ENCODE results near the gene C19orf12.

C19orf12 gene

DNA sequence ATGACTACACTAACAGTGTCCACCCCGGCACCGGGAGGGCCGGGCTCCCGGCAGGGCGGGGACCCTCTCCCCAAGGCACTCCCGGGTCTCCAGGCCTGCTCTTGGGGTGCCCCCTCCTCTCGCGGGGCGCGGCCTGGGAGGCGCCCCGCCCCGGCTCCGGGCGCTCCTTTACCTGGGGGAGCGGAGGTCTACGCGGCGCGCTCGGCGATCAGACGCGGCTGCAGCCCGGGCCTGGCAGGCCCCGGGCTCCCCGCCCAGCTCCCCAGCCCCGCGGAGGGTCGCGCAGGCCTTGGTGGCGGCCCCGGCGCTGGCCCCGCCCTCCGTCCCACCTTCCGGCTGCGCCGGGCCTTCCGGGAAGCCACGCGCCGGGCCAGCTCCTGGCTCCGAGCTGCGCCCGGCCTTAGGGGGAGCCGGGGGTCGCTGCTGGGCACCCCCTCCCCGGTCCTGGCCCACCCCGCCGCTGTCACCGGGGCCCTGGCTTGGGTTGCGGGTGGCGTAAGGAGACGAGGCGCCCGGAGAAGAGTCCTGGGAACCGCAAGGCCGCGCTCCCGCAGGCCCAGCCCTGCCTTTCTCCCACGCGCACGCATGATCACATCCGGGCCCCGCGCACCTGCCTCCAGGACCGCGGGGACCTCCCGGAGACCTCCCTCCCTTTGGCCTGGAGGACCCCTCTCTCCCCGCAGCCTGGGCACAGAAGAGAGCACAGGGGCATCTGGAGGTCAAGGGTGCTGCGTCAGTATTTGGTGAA lies at the start of gene C19orf12:
Gene C19orf12 (minus strand): TSS at position 309 of the 748 bp plus-strand sequence. CDS start 6,848 bp downstream, outside the sequence.
- peak; percentile 63 for DNase-seq

DNA sequence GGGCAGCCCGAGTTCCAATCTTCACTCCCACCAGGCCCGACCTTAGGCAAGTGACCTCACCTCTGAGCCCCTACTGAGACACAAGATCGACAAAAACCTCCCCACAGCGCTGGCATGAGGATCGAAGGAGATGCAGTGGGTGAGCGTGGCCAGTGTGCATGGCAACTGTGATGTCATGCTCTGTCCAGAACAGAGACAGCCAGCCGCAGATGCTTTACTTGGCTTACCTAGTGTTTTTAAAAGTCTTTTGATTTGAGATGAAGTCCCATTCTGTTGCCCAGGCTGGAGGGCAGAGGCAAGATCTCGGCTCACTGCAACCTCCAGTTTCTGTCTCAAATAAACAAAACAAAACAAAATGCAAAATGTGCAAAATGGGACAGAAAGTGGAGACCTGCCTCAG lies 49.3 kb upstream of the C19orf12 start:
- DNase-seq = no peak

DNA sequence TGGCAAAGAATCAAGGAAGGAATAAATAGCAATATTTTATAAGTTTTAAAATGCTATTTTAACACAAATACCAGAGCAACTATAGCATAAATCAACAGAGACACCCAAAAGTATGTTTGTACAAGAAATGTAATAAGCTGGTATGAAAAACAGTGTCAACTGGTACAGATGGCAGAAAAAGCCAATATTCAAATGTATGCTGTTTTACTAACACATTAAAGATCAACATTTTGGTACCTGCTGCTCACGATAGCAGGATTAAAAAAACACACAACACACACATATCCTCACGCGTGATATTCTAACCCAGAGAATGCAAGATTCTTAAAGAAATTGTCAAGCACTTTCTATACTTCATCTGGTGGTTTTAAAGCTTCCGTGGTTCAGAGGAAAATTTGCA lies 48.1 kb upstream of the C19orf12 start:
- DNase-seq = no peak

DNA sequence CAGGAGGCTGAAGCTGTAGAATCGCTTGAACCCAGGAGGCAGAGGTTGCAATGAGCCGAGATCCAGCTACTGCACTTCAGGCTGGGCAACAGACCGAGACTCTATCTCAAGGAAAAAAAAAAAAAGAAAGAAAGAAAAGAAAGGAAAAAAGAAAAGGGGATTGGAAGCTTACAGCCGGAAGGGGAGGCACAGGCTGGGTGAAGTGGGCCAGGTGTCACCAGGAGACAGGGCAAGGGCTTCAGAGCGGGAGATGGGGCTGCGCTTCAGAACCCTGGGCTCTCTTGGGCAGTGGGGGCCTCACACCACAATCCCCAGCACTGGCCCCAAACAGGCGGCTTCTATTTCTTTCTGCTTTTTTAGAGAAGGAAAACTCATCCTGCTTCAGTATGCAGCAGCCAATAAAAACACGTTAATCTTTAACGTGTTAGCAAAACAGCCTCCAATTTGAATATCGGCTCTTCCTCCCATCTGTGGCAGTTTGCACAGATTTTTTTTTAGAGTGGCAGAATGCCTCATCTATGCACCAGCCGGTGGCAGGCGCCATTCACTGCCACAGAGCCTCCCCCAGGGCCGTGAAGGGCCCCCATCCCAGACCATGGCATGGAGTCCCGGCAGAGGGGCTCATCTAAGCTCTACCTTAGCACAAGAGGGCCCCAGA lies 46.6 kb upstream of the C19orf12 start:
- no peak for DNase-seq

DNA sequence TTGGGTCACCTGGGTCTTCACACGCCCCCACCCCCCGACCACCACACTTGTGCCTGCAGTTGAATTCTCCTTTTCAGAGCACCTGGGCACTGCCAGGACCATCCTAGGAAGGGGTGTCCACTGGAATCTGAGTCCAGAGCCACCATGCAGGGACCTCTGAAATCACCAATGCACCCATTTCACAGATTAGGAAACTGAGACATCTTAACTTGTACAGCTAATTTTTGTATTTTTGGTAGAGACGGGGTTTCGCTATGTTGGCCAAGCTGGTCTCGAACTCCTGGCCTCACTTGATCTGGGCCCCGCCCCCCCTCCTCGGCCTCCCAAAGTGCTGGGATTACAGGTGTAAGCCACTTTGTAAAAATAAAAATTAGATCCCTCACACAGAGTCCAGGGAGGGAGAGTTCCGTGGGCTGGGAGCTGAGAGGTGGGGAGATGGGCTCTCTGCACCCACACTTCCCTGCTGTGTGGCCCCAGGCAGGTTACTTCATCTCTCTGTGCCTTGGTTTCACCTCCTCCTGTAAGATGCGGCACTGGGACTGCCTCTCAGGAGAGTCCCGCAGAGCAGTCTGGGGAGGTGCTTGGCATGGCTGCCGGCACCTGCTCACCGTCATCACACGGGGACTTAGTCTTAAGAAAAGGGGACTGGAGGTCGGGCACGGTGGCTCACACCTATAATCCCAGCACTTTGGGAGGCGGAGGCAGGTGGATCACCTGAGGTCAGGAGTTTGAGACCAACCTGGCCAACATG lies 45.9 kb upstream of the C19orf12 start:
- DNase-seq = no peak

DNA sequence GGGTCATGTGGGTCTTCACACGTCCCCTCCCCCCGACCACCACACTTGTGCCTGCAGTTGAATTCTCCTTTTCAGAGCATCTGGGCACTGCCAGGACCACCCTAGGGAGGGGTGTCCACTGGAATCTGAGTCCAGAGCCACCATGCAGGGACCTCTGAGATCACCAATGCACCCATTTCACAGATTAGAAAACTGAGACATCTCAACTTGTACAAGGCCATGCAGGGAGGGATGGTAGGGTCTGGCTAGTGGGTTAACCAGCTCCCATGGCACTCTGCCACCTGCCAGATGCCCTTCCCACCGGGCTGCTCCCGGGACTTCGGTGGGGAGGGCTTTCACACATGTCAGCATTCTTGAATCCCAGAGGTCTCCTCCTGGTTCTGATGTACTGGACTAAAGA lies 44.3 kb upstream of the C19orf12 start:
- DNase-seq = no peak

DNA sequence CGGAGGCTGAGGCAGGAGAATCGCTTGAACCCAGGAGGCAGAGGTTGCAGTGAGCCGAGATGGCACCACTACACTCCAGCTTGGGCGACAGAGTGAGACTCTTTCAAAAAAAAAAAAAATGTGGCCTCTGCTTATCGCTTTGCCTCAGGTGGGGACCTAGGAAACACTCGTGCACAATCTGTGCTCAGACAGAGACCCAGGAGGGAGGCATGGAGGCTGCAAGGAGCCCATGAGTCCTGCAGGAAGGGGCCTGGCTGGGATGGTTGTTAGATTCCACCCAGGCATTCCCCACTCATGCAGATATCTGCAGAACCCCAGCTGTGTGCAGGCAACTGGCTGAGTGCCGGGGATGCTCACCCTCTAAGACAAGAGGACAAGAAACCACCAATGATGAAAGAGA lies 43.8 kb upstream of the C19orf12 start:
- no peak for DNase-seq

DNA sequence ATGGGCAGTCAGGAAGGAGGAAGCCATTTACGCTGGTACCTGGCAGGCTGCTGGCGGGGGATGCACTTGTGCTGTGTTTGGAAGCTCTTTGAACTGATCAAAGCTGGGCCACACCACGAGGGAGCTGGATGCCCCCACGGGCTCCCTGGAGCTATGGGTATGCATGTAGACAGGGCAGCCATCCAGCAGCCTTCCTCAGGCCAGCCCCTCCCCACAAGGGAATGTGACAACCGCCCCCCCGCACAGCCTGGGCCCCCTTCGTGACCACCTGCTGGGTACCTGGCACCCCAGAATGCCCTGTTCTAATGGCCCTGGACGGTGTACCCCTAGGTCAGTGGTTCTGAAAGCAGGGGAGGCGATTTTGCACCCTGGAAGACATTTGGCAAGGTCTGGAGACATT lies 42.5 kb upstream of the C19orf12 start:
- DNase-seq = no peak

DNA sequence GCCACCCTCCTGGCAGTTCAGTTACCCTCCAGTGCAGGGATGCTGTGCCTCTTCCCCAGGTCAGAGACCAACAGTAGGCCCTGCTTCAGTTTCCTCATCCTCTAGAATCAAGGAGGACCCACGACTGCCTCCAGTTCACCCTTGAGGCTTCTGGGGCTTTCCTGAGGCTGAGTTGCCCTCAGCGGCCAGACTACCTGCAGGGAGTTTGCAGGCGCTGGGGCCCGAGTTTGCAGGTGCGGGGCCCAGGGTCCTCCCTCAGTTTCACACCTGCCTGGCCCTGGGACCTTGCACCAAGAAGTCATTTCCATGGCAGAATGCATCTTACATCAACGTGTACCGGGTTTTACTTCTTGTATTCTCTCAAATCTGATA lies 38.9 kb upstream of the C19orf12 start:
- no peak for DNase-seq

DNA sequence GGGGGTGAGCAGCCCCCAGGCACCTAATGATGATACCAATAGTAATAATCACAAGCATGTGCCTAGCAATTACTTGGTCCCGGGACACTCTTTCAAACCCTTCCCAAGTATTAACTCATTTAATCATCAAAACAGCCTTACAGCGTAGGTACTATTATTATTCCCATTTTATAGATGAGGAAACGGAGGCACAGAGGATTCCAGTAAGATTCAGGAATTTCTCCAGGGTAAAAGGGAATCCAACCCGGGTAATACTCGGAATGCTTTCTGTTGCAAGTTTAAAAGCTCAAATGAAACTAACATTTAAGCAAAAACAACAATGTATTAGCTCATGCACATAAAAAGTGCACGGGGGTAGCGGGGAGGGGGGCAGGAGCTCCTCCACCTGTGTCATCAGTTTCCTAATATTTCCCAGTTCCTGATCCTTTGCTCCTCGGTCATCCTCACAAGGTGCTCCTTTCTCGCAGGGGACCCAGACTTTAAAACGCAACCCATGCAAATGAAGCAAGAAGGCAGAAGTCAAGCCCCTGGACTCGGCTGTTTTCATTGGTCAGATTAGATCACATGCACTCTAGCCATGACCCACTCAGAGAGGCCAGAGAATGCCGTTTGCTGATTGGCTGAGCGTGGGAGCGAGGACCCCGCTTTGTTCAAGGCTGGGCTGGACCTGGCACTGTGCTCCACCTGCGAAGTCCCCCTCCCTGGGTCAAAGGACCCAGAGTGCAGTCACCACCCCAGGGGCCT lies 38.3 kb upstream of the C19orf12 start:
- no peak for DNase-seq

DNA sequence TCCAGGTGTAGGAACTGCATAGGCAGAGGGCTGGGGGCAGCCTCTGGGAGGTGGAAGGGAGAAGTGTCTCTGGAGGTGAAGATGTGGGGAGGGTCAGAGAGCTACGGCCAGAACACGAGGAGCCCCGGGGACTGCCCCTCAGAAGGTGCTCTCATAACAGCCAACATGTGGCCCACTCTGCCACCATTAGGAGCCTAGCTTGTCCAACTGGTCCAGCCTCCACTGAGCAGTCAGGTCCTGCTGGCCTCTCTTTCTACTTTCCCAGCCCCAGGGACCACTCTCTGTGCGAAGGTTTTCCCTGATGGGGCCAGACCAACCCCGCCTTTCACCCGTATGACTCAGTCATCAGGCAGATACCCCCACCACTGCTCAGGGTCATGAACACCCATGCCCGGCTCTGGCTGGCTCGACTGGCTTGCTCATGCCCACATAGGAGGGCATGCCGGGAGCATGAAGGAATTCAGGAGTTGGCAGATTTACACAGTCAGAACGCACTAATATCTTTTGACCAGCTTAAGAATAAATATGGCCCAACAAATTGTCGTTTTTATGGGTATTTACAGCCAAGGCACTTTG lies 37.5 kb upstream of the C19orf12 start:
- no peak for DNase-seq

DNA sequence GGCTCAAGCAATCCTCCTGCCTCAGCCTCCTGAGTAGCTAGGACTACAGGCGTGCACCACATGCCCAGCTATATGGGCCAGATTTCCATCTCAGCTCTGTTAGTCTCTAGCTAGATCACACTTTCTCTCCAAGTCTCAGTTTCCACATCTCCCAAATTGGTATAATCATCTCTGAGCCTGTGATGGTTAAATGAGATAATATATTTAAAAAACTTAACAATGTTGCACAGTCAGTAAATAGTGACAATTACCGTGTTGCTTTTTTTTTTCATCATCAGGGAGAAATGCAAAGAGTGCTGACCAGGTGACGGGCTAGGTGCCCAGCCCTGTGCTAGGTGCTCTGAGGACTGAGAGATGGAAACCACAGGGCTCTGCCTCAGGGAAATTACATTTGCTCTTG lies 36.9 kb upstream of the C19orf12 start:
- DNase-seq = no peak

DNA sequence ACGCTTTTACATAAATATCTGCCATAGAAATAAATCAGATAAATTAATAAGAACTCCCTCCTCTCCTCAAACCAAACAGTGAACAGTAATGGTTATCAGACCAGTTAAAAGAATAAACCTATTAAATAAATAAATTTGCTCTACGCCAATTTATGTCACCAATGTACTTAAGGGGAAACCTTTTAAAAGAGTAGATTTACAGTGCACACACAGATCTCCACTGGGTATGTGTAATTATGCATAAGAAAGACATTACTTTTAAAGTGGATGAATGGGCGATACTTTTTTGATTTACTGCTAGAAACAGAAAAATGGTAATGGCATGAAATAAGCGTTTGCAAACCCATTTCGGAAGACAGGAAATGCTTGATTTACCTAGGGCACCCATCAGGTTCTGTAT lies 34.9 kb upstream of the C19orf12 start:
- DNase-seq = no peak

DNA sequence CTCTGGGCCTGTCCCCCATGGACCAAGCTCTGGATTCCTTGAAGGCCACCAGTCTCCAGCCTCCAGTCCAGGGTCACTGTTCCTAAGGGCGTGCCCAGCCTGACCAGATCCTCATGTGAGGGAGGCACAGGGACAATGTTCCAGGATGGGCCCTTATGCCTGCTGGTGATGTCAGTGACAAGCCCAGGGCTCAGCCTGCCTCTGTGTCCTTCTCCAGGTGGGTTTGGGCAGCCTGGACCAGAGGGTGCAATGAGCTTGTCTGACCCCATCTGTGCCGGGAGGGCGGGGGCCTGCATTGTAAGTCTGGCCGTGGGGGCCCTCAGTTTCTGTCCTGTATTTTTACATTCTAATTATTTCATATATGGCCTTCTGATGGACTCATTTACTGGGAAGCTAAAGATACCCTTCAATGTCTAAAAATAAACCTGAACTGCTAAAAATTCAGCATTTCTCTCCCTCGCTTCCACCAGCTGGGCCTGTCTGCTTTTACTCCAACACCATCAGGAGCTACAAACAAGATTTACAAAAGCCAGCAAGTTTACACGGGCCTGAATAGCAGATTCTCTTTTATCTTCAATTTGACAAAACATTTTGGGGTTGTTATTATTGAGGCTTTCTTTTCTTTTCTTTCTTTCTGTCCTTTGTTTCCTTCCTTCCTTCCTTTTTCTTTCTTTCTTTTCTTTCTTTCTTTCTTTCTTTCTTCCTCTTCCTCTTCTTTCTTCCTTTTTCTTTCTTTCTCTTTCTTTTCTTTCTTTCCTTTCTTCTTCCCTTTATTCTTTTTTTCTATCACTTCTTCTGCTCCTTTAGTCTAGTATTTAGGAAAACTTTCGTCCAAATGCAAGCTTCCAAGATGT lies 34.2 kb upstream of the C19orf12 start:
- DNase-seq = no peak

DNA sequence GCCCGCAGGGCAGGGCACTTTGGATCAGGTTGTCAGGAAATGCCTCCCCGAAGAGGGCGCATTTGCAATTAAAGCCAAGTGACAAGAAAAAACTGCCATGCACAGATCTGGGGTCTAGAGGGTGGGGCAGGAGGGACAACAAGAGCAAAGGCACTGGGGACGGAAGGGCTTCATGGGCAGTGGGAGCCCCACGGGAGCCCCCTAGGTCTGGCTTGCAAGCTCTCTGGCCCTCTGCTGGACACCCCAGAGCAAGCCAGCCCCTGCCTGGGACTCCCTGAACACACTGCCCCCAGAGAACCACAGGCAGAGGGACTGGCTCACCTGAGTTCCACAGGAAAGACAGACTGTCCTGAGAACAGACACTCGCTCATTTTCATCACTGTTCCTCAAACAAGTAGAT lies 30.2 kb upstream of the C19orf12 start:
- DNase-seq = no peak

DNA sequence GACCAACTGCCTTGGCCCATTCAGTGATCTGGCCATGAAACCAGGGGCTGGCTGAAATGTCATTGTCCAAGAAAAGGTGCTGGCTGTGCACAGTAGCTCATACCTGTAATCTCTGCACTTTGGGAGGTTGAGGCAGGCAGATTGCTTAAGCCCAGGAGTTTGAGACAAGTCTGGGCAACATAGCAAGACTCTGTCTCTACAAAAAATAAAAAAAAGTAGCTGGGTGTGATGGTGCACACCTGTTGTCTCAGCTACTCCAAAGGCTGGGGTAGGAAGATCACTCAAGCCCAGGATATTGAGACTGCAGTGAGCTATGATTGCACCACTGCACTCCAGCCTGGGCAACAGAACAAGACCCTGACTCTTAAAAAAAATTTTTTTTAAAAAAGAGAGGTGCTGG lies 28.6 kb upstream of the C19orf12 start:
- DNase-seq = no peak

DNA sequence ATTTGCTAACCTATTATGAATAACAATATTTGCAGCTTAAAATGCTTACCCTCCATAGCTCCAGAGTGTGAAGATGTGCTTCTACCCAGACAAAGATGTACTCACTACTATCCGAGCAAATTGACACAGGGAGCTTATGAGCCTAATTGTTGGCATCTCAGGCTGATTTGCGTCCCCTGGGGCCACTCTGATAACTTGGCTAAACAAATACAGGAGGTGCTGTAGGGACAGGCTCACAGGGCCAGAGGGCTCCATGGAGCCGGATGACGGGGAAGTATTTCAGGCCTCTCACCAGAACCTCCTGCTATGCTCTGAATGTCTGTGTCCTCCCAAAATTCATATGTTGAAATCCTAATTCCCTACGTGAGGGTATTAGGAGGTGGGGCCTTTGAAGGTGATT lies 26.7 kb upstream of the C19orf12 start:
- DNase-seq = no peak

DNA sequence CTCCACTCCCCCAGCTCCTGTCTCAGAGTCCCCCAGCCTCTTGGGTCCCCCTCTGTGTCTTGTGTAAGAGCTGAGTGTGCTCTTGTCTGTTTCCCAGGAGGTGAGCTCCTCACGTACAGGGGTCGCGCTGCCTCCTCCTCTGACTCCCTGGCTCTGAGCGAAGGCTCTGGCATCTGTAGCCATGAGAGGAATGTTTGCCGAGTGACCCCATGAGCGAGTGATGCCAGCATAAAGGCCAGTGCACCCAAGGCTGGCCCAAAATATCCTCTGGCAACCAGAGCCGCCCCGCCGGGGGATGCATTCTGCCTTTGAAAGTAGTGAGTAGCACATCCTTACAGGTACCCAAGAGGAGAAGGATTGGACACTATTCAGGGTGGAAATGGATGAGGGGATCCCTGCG lies 26.2 kb upstream of the C19orf12 start:
- no peak for DNase-seq

DNA sequence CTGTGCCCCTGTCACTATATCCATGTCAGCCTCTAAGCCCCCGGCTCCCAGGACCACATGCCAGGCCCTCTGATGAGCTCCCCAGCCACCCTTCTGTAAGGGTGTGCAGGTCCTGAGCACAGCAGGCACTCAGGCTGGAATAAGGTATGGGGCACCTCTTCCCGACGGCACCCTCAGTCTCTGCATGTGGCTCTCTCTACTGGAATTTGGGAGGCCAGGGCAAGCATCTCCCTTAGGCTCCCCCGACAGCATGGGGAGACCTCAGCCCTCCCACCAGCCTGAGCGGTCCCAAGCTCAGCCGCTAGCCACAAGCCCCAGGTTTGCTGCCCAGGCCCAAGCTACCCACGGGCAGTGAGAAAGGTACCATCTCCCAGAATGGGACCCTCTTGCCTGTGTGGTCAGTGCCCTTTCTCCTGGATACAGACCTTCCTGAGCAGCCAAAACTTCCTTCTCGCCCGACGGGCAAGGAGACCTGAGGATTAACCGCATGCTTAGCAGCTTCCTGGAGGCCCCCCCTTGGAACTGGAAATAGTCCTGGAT lies 22.5 kb upstream of the C19orf12 start:
- DNase-seq = no peak

DNA sequence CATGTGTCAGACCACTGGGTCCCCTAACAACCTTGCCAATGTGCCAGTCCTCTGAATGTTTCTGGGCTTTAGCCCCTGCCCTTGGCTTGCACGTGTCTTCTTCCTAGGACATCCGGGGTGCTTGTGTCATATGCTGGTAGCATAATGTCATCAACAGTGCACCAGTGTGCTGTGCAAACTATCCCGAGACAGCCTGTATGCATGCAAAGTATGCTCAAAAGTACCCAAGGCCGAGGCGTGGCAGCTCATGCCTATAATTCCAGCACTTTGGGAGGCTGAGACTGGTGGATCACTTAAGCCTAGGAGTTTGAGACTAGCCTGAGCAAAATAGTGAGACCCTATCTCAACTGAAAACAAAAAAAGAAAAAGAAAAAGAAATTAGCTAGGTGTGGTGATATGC lies 20.8 kb upstream of the C19orf12 start:
- DNase-seq = no peak

DNA sequence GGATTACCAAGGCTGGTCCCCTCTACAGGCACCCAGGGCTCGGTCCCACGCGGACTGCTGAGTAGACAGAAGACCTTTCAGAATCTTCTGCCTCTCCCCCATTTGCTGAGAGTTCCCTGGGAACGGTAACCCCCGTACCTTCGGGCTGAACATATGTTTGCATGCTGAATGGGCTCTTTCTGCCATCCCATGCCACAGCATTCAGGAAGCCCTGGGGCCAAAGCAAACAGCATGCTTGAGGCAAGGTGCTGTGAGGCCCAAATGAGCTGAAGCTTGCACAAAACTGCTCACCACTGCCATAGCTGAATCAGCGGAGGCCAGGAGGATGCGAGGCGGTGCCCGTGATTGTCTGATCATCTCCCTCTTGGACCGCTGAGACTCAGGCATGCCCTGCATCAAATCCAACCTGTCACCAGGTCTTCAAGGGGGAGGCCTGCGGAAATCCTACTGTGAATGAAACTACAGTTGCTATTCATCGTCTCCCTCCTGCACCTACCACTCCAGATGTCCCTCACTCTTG lies 16.3 kb upstream of the C19orf12 start:
- DNase-seq = no peak

DNA sequence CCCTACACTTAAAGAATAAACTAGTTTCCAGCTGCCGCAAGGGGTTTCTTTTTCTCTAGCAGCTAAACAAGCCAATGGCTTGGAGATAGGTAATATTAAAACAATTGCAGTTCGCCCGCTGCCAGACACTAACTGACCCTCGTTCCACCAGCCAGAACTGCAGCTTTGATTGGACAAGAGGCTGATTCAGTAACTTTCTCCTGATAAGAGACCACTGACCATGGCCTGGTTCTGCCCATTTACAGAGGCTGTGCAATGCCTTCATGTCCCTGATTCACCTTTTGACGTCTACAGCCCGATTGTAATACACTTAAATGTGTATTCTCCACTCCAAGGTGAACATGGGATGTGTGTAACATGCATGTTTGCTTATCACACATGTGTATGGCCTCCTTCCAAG lies 12.8 kb upstream of the C19orf12 start:
- no peak for DNase-seq
